Kidney (tissue), 14 donors: ENCODE results near the gene TOP2A. TPM values are rescaled to one million over a fixed set of nuclear protein-coding genes. Genes with fewer than 3 reads are reported as not detected.

Experiments used
- DNase-seq, 5 donors: peaks; one replicate each; pipeline ENCODE4 v3.0.0-alpha.2; 2013 to 2020
- FAIRE-seq: peaks from 2 replicates; lab custom pipeline; 2012; peaks lifted over from hg19 to GRCh38; lab: Jason Lieb, UNC
- H3K27ac ChIP-seq, 2 donors: one replicate each; pipeline ENCODE4 v1.7.0; 2013; ENCODE audit warnings: low read depth in 2 of 2, low read length in 2 of 2, inconsistent platforms in 1 of 2
- H3K27me3 ChIP-seq: one replicate; pipeline ENCODE4 v1.7.1; 2013; ENCODE audit warnings: low read length, inconsistent platforms; ENCODE audit not compliant: control insufficient read depth, insufficient read depth
- H3K36me3 ChIP-seq, 3 donors: one replicate each; pipeline versions ENCODE4 v1.7.0 to v1.7.1; 2013; ENCODE audit warnings: low read length in 3 of 3, control low read depth in 1 of 3, inconsistent platforms in 1 of 3; ENCODE audit not compliant: insufficient read depth in 3 of 3, control insufficient read depth in 2 of 3
- H3K4me1 ChIP-seq, 3 donors: one replicate each; pipeline versions ENCODE4 v1.7.0 to v1.7.1; 2013; ENCODE audit warnings: low read length in 3 of 3, inconsistent platforms in 1 of 3, low read depth in 1 of 3; ENCODE audit not compliant: control insufficient read depth in 2 of 3, insufficient read depth in 2 of 3
- H3K4me3 ChIP-seq, 3 donors: one replicate each; pipeline versions ENCODE4 v1.7.0 to v1.8.1; 2013; ENCODE audit warnings: low read length in 3 of 3, control low read depth in 1 of 3, inconsistent platforms in 1 of 3
- H3K9ac ChIP-seq, 3 donors: one replicate each; pipeline versions ENCODE4 v1.7.0 to v1.7.1; 2013; ENCODE audit warnings: low read length in 3 of 3, control low read depth in 1 of 3, inconsistent platforms in 1 of 3
- H3K9me3 ChIP-seq, 3 donors: one replicate each; pipeline versions ENCODE4 v1.7.0 to v1.7.1; 2013; ENCODE audit warnings: low read length in 3 of 3, control low read depth in 1 of 3, inconsistent platforms in 1 of 3; ENCODE audit not compliant: control insufficient read depth in 2 of 3, insufficient read depth in 1 of 3
- intact Hi-C: fragments of 100-400 bp; cut with DNase I; formaldehyde crosslinking; loops from one replicate; pipeline ENCODE4 v1.11.1; 2022
- polyA plus RNA-seq: library from polyadenylated mRNA; stranded (reverse); fragments of 350-450 nt; fragmentation: Illumina TruSeq; extraction: RNeasy Lipid Tissue Mini Kit (QIAGEN cat#74804); gene quantifications from one replicate; pipeline ENCODE4 v1.2.3, GENCODE V29; 2014; ENCODE audit warnings: low read depth, low replicate concordance; ENCODE audit not compliant: insufficient read depth
- total RNA-seq: library from RNA; stranded (reverse); fragmentation: NEBNext Ultra II Directional; extraction: Animal tissue kit (Norgen Biotek cat#: 25700); gene quantifications from one replicate; pipeline ENCODE4 v1.2.1, GENCODE V29; 2021
- TF ChIP-seq, protein P1 (sequence below): IDR thresholded peaks from 3 replicates; pipeline ENCODE4 v1.5.1; 2012; ENCODE audit warnings: mild to moderate bottlenecking, moderate library complexity, borderline replicate concordance; ENCODE audit not compliant: insufficient read depth; ENCODE audit errors: extremely low read depth
- donor health status: control.
- donor health status: control.
- donor health status: control.
- donor health status: control.
- donor health status: control.
- donor health status: DM: yes; HTN: yes; CAD: no.
- donor health status: Normal renal cell carcinoma (clear cell type).

The TOP2A gene
- total and polyA plus RNA-seq, 2 donors from 2014 or later: 0.82 to 2.7 TPM

DNA sequence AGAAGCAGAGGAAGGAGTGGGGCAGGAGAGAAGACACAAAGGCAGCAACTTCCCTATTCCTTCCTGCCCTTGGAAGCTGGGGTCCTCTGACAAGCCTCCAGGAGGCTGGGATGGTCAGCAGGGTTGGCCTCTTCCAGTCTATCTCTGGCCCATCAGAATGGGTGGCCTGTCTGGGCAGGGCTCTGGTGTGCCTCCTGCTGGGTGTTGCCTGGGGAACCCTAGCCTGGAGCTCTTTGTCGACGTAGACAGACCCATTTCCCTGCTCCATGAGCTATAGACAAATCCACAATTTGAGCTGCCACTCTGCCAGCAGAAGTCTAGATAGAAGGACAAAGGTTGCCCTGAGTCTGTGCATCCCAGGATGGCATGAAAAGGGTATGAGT, 36.9 kb upstream of the TOP2A start:
- TF ChIP-seq, protein P1, sequence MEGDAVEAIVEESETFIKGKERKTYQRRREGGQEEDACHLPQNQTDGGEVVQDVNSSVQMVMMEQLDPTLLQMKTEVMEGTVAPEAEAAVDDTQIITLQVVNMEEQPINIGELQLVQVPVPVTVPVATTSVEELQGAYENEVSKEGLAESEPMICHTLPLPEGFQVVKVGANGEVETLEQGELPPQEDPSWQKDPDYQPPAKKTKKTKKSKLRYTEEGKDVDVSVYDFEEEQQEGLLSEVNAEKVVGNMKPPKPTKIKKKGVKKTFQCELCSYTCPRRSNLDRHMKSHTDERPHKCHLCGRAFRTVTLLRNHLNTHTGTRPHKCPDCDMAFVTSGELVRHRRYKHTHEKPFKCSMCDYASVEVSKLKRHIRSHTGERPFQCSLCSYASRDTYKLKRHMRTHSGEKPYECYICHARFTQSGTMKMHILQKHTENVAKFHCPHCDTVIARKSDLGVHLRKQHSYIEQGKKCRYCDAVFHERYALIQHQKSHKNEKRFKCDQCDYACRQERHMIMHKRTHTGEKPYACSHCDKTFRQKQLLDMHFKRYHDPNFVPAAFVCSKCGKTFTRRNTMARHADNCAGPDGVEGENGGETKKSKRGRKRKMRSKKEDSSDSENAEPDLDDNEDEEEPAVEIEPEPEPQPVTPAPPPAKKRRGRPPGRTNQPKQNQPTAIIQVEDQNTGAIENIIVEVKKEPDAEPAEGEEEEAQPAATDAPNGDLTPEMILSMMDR: no peak
- Histone ChIP-seq H3K27ac (peak overlapping the region in 1 of 2 donors; percentile 34), H3K27me3 (no peaks in the 10 kb centered on the region), H3K9me3 (no peaks in the 10 kb centered on the region), H3K36me3 (peaks cover 0 to 46% (median 19%) of the 10 kb centered on the region in 3 donors), H3K4me3 (no peak overlapping the region), H3K9ac (no peak overlapping the region), H3K4me1 (peaks cover 8 to 57% (median 47%) of the 10 kb centered on the region in 3 donors)
- intact Hi-C loops: no loop called here
- DNase-seq (peak in 2 of 5 donors; percentile 19 to 22), FAIRE-seq (no peak)

DNA sequence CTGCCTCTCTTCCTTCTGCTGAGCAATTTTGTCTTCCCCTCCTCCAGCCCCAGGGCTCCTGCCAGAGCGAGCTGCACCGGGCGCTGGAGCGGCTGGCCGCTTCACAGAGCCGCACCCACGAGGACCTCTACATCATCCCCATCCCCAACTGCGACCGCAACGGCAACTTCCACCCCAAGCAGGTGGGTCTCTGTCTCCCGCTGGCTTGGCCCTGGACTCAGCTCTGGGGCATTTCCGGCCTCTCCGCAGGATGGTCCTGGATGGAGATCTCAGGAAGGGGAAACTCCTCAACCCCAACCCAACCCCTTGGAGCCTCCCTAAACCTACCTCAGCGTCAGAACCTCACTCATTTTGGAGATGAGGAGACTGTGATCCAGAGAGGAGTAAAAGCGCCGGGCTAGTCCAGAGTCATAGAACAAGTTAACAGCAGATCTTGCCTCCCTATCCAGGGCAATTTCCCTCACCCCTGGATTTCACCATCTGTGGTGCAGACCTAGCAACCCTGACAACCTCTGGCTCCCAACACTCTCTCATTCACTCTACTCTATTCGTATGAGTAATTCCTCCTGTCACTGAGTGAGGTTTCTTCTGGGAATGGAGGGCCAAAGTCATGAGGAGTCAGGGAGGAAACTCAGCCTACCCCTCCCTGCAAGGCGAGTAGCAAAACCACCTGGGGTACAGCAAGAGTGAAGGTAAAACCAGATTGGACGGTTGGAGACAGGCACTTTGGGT, 36.4 kb upstream of the TOP2A start:
- no peak for FAIRE-seq
- Histone ChIP-seq H3K4me1 (peaks cover 7 to 56% (median 43%) of the 10 kb centered on the region in 3 donors), H3K27ac (peak overlapping the region in 1 of 2 donors; percentile 34), H3K4me3 (no peak overlapping the region), H3K9ac (no peak overlapping the region), H3K36me3 (peaks cover 0 to 46% (median 19%) of the 10 kb centered on the region in 3 donors), H3K9me3 (no peaks in the 10 kb centered on the region), H3K27me3 (no peaks in the 10 kb centered on the region)
- TF ChIP-seq, protein P1: no peak
- peak in 2 of 5 donors; percentile 31 to 62 for DNase-seq
- intact Hi-C loops: no loop called here

DNA sequence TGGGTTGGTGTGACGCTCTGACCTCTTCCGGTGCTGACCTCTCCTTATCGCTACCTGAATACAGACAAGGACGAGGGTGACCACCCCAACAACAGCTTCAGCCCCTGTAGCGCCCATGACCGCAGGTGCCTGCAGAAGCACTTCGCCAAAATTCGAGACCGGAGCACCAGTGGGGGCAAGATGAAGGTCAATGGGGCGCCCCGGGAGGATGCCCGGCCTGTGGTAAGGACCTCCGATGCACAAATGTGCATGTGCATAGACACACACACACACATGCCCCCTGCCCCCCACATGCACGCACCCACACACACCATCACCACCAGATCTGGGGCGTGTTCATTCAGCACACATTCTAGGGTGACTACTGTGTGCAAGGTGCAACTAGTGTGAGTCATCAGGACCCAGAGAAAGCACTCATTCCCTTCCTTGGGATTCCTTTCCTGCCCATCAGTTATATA, 35.3 kb upstream of the TOP2A start:
- no peak overlapping the region for H3K4me3 ChIP-seq
- peaks cover 0 to 52% (median 19%) of the 10 kb centered on the region in 3 donors for H3K36me3 ChIP-seq
- TF ChIP-seq, protein P1: no peak
- no peak overlapping the region for H3K9ac ChIP-seq
- H3K27me3 ChIP-seq: no peaks in the 10 kb centered on the region
- H3K4me1 ChIP-seq: peaks cover 3 to 62% (median 43%) of the 10 kb centered on the region in 3 donors
- H3K9me3 ChIP-seq: no peaks in the 10 kb centered on the region
- no peak for FAIRE-seq
- intact Hi-C loops: no loop called here
- DNase-seq: peak in 2 of 5 donors; percentile 39 to 72
- peak overlapping the region in 1 of 2 donors; percentile 79 for H3K27ac ChIP-seq
